ENCODE data around the gene SPSB2.
"Not testable (repeated sequence)": the region's sequence is repeated elsewhere in the genome, so short reads cannot be mapped to it uniquely, and the experiment has no call there.

The SPSB2 gene

GRCh38 chr12:6869049-6870021 lies 3.8 kb downstream of the SPSB2 start:
- DNase-seq = peak; percentile 79

DNA sequence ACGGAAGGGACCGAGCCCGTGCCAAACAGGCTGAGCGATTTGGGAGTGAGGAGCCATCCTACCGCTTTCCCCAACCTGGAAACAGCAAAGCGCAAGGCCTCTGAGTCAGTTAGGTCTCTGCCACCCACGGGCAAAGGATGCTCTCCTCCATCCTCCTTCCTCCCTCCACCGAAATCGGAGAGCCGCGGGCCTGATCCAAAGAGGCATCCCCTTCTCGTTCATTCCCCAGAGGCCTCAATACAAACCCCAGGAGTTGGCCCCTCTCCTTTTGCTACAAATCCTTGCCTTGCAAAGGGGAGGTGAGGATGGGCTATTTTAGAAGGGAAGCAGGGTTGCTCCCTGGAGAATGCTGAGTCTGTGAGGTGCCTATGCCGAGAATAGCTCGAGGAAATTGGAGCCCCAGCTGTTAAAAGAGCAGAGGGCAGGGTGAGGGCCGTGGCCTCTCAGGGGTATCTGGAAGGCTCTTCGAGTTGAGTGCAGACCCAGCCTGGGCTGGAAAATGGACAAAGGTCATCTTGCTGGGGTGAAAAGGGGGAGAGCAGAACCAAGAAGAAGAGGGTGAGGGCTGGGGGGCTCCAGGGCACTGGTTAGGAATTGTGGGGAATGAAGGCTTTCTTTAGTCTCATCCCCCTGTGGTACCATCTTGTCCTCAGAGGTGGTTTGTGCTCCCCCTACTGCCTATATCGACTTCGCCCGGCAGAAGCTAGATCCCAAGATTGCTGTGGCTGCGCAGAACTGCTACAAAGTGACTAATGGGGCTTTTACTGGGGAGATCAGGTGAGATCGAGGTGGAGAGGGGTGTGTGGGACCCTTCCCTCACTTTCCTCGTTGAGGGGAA lies 4.7 kb downstream of the SPSB2 start:
- DNase-seq = no peak

DNA sequence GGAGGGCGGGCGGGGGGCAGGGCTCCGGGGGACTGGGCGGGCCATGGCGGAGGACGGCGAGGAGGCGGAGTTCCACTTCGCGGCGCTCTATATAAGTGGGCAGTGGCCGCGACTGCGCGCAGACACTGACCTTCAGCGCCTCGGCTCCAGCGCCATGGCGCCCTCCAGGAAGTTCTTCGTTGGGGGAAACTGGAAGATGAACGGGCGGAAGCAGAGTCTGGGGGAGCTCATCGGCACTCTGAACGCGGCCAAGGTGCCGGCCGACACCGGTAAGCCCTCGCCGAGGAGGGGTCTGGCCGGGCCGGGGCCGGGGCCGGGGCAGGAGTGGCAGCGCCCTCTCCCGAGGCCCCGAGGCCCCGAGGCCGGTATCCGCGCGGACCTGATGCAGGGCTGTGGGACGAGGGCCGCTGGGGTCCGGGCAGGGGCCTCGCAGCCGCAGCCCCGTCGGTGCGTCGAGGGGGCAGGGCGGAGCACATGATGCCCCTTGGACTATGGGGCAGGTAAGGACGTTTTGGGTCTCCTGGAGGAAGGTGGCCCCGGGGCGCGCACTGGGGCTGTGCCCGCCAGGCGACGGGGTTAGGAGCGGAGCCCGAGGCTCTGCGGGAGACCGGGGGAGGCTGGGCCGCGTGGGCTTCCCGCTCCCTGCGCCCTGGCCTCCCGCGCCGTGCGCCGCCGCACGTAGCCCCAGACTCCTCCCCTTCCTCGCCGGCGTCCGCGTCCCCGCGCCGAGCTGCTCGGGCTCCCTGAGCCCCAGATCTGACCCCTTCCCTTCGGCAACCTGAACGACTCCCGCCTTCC lies 5.5 kb downstream of the SPSB2 start, which contains the start of gene TPI1:
Gene TPI1 (plus strand): TSS at position 119 of the 798 bp plus-strand sequence. CDS start 36 bp downstream, at position 155.
- peak; percentile 72 for DNase-seq

- no peak for DNase-seq
Observed at GRCh38 chr12:6866920-6867412, 6.1 kb downstream of the SPSB2 start.

DNA sequence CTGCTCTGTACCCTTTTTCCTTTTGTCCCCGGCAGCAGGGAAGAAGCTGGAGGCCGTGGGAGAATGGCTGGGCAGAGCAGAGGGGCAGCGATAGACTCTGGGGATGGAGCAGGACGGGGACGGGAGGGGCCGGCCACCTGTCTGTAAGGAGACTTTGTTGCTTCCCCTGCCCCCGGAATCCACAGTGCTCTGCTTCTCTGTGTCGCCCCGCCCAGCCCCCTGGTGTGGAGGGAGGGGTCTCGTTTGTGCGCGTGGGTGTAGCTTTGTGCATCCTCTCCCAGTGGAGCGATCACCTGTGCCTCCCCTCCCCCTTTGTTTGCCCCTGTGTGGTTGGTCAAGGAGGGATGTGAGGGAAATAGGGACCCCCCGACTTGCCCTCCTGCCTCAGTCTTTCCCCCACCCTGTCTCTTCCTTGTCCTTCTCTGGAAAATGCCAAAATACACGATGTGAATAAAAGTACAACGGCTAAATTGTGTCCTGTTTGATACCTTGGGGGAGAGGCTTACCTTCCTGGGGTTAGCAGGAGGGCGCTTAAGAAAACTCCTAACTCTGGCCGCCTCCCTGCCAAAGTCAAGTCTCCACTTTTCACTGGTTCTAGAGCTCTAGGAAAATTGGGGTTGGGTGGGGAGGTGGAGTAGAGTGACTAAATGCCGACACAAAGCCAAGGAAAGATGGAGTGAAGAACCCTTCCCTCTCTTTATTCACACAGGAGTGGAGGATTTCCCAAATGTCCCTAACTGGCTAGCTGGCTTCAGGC lies 6.8 kb downstream of the SPSB2 start:
- DNase-seq = no peak

DNA sequence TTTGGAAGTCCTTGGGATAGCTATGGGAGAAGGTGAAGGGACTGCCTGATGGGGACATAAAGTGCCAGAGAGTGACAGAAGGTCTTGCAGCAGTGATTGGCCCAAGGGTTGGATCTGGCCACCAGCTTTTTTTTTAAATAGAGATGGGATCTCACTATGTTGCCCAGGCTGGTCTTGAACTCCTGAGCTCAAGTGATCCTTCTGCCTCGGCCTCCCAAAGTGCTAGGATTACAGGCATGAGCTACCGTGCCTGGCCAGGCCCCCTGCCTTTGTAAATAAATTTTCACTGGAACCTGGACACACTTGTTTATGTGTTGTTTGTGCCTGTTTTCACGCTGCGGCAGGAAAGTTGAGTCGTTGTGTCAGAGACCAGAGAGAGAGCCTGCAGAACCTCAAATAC lies 7.8 kb downstream of the SPSB2 start:
- not testable (repeated sequence) for DNase-seq

- no peak for DNase-seq
Observed at GRCh38 chr12:6863586-6864321, 9.3 kb downstream of the SPSB2 start.

- DNase-seq = no peak
Observed at GRCh38 chr12:6863033-6863432, 10.1 kb downstream of the SPSB2 start.

DNA sequence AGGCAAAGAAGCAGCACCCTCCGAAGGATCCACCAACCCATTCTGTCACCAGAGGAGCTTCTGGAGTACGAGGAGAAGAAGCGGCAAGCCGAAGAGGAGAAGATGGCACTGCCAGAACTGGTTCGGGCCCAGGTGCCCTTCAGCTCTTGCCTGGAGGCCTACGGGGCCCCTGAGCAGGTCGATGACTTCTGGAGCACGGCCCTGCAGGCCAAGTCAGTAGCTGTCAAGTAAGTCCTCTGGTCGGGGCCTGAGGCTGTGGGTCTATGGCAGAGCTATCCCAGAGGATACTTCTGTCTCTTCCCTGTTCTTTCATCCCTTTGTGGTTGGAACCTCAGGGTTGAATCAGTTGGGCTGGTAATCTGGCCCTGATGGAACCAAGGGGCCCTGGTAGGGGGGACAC lies 11.7 kb downstream of the SPSB2 start:
- DNase-seq = no peak

DNA sequence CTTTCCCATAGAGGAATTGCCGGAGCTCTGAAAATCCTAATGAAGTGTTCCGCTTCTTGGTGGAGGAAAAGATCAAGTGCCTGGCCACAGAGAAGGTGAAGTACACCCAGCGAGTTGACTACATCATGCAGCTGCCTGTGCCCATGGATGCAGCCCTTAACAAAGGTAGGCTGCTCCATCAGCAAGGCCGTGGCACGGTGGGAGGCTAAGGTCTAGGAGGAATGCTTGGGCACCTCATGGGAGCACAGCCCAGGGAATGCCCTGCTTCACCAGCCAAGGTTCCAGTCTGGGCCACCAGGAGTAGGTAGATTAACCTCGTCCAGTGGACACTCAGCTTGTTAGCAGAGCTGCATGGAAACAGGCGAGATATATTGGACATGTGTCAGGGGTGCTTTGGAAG lies 12.2 kb downstream of the SPSB2 start:
- no peak for DNase-seq

DNA sequence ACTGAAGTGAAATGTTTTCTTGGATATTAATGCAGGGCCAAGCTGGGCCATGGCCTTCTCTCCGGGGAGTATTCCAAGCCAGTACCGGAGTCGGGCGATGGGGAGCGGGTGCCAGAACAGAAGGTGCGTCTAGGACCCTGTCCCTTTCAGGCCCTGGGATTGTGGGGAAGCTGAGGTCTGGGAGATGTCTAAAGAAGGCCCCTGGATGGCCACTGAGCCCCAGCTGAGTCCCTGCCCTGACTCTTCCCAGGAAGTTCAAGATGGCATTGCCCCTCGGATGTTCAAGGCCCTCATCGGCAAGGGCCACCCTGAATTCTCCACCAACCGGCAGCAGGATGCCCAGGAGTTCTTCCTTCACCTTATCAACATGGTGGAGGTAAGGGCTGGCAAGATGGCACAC lies 13.0 kb downstream of the SPSB2 start:
- DNase-seq = no peak

GRCh38 chr12:6858799-6859198 lies 14.3 kb downstream of the SPSB2 start:
- no peak for DNase-seq

- no peak for DNase-seq
Observed at GRCh38 chr12:6855322-6855721, 17.8 kb downstream of the SPSB2 start.

- DNase-seq = no peak
Observed at GRCh38 chr12:6854036-6854435, 19.1 kb downstream of the SPSB2 start.

DNA sequence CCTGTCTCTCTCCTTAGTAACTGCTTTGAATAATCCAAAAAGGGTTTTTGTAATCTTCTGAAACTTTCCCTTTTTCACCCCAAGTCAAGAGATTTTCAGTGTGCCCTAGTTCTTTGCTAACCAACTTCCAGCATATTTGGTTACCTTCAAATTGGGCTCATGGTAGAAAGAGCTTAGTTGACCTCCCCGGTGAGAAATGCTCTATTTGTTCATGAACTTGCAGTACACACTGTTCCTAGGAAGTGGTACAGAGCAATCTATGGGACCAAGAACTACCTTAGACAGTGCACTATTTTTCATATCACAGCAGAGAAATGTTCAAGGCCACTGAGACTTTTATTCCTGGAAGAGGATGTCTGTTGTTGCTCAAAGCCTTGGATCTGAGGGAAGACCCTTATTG lies 19.5 kb downstream of the SPSB2 start:
- no peak for DNase-seq

GRCh38 chr12:6852651-6853354 lies 20.3 kb downstream of the SPSB2 start:
- peak; percentile 41 for DNase-seq

DNA sequence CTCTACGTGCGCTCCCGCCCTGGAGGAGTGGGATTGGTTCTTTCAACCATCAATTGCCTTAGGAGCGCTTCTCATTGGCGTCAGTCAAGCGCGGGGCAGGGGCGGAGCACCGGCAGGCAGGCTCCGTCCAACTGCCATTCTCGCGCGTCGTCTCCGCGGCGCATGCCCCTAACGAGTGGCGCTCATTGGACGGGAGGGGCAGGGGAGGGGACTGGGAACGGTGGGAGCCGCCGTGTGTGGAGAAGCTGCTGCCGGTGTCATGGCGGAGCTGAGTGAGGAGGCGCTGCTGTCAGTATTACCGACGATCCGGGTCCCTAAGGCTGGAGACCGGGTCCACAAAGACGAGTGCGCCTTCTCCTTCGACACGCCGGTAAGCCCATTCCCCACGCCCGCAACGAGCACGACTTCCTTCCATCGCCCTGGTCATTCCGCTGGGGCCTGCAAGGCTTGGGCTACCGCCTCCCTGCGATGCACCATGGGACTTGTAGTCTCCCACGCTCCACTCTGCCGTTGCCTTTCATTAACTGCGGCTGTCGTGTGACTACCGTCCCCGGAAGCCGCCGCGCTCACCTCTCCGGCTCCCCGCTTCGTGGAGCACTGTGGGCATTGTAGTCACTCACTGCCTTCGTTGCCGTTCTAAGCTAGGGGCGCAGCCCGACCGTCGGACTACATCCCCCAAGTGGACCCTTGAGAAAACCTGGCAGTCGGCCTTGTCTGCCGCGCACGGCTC lies 21.0 kb downstream of the SPSB2 start, which contains the start of gene USP5:
Gene USP5 (plus strand): TSS at position 230 of the 730 bp plus-strand sequence. CDS start 30 bp downstream, at position 260.
- DNase-seq = peak; percentile 97

DNA sequence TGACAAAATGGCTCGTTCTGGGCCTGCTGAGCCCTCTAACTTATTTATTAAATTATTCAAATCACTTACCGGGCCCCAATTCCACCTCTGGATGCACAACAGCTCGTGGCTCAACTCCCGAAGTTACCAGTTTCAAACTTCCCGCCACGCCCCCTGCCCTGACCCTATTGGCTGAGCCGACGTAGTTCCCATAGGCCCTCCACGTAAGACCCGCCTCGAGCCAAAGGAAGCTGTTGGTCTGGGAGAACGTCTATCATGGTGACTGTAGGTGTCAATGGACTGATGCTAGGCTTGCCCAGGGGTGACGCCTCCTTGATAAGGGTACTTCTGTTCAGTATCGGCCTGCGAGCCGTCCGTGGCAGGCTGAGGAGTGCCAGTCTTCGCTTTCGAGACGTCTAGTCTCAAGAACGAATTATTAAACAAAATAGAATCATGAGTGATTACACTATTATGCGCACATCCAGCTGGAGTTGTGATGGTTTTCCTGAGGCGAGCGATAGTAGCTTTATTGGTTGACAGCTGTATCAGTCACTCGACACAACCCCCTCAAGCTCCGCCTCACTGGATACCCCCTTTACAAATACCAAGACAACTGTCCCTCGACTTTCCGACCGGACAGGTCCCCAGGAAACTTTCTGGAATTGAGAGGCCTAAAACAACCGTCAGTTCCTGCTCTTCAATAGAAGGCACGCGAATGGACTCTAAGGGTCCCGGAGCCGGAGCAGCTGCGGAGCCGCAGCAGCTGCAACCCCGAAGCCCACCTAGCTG lies 21.8 kb downstream of the SPSB2 start, which contains the start of gene CDCA3:
Gene CDCA3 (minus strand): TSS at position 134 of the 768 bp plus-strand sequence. CDS start 334 bp downstream, outside the sequence.
- peak; percentile 82 for DNase-seq

DNA sequence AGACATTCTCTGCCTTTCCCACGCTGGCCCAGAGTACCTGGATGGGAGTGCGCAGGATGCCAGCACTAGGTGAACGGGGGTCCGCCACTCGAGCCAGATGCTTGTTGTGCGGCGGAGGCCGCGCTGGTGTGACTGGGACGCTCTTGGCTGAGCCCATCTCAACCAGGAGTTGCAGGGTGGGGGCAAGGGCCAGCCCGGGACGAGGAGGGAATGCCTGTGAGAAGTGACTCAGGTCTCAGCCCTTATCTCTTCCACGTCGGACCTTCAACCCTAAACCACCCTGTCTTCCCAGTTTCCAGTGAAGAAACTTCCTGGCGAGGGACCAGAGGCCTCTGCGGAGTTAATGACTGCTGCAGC lies 22.3 kb downstream of the SPSB2 start:
- DNase-seq = no peak

All from activated CD4-positive, alpha-beta T cell treated with anti-CD3 and anti-CD28 coated beads for 1 hour (primary cell).